WI38 (cell line): ENCODE results near the gene DYNC2H1.

Source experiments
- H3K4me3 ChIP-seq: 2 replicates; pipeline ENCODE4 v1.5.1; 2011; ENCODE audit warnings: low read depth, mild to moderate bottlenecking, control low read depth, low read length
- CTCF ChIP-seq: IDR thresholded peaks from 2 replicates; pipeline ENCODE4 v1.5.1; 2012; ENCODE audit warnings: low read depth, mild to moderate bottlenecking, control low read depth, low read length

DYNC2H1 gene

DNA sequence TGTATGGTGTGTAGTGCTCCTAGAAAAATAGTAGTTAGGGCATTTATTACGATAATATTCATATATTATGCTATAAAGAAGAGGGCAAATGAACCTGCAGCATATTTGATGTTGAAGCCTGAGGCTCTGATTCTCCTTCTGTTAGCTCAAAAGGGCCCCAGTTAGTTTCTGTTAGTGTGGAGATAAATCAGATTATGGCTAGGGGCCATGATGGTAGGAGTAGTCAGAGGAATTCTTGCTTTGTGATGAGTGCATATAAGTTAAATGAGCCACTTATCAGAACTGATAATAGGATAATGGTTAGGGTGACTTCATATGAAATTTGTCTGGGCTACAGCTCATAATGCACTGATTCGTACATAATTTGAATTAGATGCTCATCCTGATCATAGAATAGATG is 298.4 kb downstream of the DYNC2H1 start:
- no peak for TF ChIP-seq CTCF

DNA sequence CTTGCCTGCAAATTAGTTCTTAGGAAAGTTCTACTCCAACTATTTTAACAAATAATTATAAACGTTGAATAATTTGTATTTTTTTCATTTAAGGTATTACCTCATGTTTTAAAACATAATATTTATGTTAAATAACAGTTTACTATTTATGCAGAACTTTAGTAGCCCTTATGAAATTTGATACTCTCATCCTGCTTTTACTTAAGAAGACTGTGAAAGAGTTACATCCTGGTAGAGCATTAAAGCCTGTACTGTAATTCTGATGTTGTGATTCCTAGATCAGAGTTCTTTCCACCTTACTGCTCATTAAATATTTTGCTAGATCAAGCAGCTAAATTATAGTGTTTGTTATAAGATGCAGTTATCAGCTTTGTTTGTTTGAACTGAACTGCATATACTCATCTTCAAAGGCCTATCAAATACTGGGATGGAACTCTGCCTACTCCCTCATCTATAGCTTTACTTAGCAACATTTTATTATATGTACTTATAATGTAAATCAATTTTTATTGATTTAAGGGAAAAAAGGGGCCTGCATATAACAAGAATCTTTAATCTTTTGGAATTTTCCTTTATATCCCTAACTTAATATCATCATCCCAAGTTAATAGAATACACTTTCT is 304.2 kb downstream of the DYNC2H1 start:
- no peak overlapping the region for H3K4me3 ChIP-seq
- TF ChIP-seq CTCF, result no peak

More for the DNA sequence above, 298.4 kb downstream of the DYNC2H1 start:
- no peak overlapping the region for H3K4me3 ChIP-seq

GRCh38 chr11:103418014-103418413 is 308.8 kb downstream of the DYNC2H1 start:
- no peak for TF ChIP-seq CTCF
- H3K4me3 ChIP-seq, result no peak overlapping the region

GRCh38 chr11:103420593-103420992 is 311.4 kb downstream of the DYNC2H1 start:
- no peak overlapping the region for H3K4me3 ChIP-seq
- TF ChIP-seq CTCF, result no peak

DNA sequence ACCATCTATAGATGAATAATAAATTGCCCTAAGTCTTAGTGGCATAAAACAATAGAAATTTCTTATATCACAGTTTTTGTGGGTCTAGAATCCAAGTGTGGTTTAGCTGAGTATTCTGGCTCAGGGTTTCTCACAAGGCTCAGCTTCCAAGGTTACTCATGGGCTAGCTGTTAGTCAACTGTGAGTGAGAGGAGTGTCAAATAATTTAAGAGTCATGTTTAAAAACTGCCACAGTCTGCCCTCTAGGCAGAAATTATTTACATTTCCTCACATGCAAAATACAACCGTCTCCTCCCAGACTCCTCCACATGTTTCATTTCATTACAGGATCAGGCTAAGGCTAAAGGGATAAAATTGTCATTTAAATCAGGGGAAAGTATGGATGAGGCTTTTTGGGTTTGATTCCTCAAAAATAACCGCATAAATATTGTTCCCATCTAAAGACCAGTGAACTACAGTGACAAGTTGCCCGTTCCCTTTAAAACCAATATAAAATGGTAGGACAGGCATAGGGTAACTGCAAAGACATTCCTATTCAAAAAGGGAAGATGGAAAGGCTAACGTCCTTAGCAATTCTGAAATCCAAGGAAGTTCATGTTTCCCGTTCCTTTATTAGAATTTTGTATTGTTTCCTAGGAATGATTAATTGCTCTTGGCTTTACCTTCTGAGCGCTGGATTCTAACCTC is 324.3 kb downstream of the DYNC2H1 start:
- H3K4me3 ChIP-seq, result no peak overlapping the region

GRCh38 chr11:103434073-103434411 is 324.8 kb downstream of the DYNC2H1 start:
- no peak for TF ChIP-seq CTCF
- no peak overlapping the region for H3K4me3 ChIP-seq

More for the DNA sequence above, 324.3 kb downstream of the DYNC2H1 start:
- TF ChIP-seq CTCF, result no peak

DNA sequence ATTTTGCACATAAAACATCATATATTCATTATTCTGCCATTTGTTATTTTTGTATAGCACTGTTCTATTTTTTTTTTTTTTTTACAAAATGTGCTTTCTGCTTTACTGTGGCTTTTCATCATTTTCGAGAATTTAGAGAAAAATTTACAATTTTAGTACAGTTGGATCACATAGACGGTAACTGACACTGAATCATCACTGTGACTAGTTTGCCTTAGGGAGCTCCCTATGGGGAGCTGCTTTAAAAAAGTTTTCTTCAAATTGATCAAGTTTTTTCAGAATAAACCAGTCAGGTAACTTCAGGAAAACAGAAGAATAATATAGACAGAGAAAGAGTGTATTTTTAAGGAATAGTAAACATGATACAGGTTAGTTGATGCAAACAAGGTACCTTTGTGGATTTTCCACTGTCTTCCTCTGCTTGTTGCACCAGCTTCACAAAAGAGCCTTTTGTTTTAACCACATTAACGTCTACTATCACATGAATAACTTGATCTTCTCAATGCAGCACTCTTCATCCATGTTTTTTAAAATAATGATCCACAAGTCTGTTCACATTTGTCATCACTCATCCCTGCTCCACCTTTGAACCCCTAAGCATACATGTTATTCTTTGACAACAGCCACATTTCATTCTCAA is 327.0 kb downstream of the DYNC2H1 start:
- TF ChIP-seq CTCF, result no peak
- no peak overlapping the region for H3K4me3 ChIP-seq
